Measurements from ENCODE around the gene ECPAS.
"Not testable (repeated sequence)": the region's sequence is repeated elsewhere in the genome, so short reads cannot be mapped to it uniquely, and the experiment has no call there.

The ECPAS gene

GRCh38 chr9:111407813-111408212 lies 76.4 kb downstream of the ECPAS start:
- DNase-seq, result no peak

- DNase-seq, result no peak
These were observed 78.5 kb downstream of the ECPAS start for GRCh38 chr9:111405701-111406100.

- DNase-seq, result not testable (repeated sequence)
These were observed 82.7 kb downstream of the ECPAS start for GRCh38 chr9:111401486-111401885.

GRCh38 chr9:111400564-111400898 lies 83.7 kb downstream of the ECPAS start:
- DNase-seq, result no peak

GRCh38 chr9:111399772-111400563 lies 84.2 kb downstream of the ECPAS start:
- DNase-seq, result no peak

- DNase-seq, result no peak
These were observed 84.9 kb downstream of the ECPAS start for GRCh38 chr9:111399211-111399739.

- no peak for DNase-seq
These were observed 90.2 kb downstream of the ECPAS start for GRCh38 chr9:111393971-111394370.

- no peak for DNase-seq
These were observed 94.8 kb downstream of the ECPAS start for GRCh38 chr9:111389406-111389805.

GRCh38 chr9:111386386-111386785 lies 97.8 kb downstream of the ECPAS start:
- DNase-seq, result no peak

- no peak for DNase-seq
These were observed 103.2 kb downstream of the ECPAS start for GRCh38 chr9:111381006-111381405.

GRCh38 chr9:111375817-111376564 lies 108.2 kb downstream of the ECPAS start:
- DNase-seq, result no peak

- DNase-seq, result no peak
These were observed 109.1 kb downstream of the ECPAS start for GRCh38 chr9:111375062-111375461.

- DNase-seq, result no peak
These were observed 111.9 kb downstream of the ECPAS start for GRCh38 chr9:111372297-111372696.

GRCh38 chr9:111366978-111367377 lies 117.2 kb downstream of the ECPAS start:
- no peak for DNase-seq

- no peak for DNase-seq
These were observed 121.7 kb downstream of the ECPAS start for GRCh38 chr9:111362526-111362925.

- no peak for DNase-seq
These were observed 123.3 kb downstream of the ECPAS start for GRCh38 chr9:111360881-111361280.

- DNase-seq, result no peak
These were observed 127.5 kb downstream of the ECPAS start for GRCh38 chr9:111356481-111357244.

GRCh38 chr9:111352545-111352944 lies 131.6 kb downstream of the ECPAS start:
- DNase-seq, result no peak

- no peak for DNase-seq
These were observed 133.6 kb downstream of the ECPAS start for GRCh38 chr9:111350556-111350955.

GRCh38 chr9:111349766-111350165 lies 134.4 kb downstream of the ECPAS start:
- no peak for DNase-seq

- DNase-seq, result no peak
These were observed 135.3 kb downstream of the ECPAS start for GRCh38 chr9:111348821-111349271.

- DNase-seq, result not testable (repeated sequence)
These were observed 149.8 kb downstream of the ECPAS start for GRCh38 chr9:111334318-111334863.

- no peak for DNase-seq
These were observed 154.1 kb downstream of the ECPAS start, which contains the start of gene OR2K2 for GRCh38 chr9:111330124-111330523. Gene OR2K2 (minus strand): TSS chr9:111330224. CDS start chr9:111328433, 1,791 bp downstream.

Measured in activated effector memory CD4-positive, alpha-beta T cell treated with anti-CD3 and anti-CD28 coated beads, Interleukin-2, amount 50 U/mL, for 16 hours (primary cell).